HG02642 (cell line): Measurements from ENCODE around the gene NELL1.
A peak's percentile ranks its signal among the peaks of the same experiment; 100 is the strongest.
"Not testable (repeated sequence)": the region's sequence is repeated elsewhere in the genome, so short reads cannot be mapped to it uniquely, and the experiment has no call there.

Experiments
- ATAC-seq: cut with Tn5 transposase; IDR thresholded peaks from one replicate; pipeline ENCODE4 v1.9.1; 2021; ENCODE audit warnings: mild to moderate bottlenecking; ENCODE audit not compliant: unreplicated experiment, poor library complexity

The NELL1 gene

DNA sequence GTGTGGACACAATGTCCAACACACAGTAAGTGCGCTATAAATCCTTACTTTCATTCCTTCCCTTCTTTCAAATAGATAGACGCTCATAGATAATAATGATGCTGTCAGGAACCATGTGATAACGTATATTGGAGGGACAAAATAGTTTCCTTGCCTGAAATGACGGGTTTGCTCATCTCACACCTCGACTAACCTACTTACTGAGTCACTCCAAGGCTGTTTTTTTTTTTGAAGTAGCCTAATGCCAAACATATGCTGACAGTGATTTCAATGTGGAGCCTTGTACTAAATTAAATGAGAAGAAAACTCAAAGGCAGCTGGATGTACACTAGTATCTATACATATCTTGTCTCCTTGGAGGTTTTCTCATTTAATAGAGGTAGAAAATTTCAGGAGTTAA, 400.5 kb downstream of the NELL1 start:
- ATAC-seq = no peak

DNA sequence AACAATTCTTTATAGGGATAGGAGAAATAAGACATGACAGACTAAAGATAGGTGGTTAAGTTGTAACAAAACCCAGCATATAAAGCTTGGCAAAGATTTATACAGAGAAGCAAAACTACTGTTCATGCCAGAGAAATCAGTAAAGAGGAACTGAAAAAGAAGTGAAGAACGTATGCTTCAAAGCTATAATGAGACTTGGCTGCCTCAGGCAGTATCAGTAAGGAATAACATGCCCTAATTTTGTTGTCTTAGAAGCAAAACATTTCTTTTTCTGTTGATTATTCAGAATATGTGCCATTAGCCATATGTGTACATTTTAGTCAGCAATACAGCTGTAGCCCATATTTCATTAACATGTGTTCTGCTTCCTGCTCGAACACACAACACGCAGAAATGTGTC, 403.2 kb downstream of the NELL1 start:
- peak; percentile 67 for ATAC-seq

DNA sequence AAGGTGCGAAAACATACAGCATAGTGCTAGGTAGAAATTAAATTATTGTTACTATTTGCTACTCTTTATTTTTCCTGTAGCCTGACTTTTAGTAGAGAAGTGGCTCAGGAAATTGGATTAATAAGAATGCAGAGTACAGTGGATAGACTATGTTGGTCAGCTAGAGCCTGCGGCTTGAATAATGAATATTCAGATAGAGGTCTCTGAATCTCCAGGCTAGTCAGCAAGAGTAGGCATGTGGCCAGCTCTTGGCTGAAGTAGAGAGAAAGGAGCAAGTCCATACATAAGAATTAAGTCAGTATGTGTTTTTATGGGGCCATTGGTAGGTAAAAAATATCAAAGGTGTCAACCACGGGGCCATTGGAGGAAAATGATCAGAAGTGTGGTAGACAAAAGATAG, 413.5 kb downstream of the NELL1 start:
- no peak for ATAC-seq

DNA sequence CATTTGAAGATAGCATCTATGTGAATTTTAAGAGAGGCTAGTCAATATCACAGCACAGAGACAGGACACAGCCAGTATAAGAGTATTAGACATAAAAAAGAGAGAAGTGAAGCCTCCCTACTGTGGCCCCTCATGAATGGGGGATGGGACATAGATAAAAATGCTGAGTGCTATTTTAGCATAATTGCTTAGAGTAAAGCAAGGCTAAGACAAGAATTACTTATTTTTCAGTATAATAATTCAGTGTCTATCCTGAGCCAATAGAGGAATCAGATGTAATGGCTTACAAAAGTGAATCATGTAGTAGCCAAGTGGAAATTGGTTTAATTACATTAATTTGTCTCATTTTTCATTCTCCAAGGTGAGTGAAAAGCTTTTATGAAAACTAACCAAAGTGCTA, 419.5 kb downstream of the NELL1 start:
- no peak for ATAC-seq

DNA sequence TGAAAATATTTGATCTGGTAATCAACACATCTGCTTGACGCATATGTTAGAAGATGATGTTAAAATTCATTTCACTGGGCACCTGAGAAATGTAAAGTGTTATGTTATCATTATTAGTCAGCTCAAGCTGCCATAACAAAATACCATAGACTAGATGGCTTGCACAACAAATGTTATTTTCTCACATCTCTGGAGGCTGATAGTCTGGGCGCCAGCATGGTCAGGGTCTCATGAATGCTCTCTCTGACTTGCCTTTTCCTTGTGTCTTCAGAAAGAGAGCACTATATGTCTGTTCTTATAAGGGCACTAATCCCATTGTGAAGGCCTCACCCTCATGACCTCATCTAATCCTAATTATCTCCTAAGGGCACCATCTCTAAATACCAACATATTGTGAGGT, 435.3 kb downstream of the NELL1 start:
- ATAC-seq = no peak

DNA sequence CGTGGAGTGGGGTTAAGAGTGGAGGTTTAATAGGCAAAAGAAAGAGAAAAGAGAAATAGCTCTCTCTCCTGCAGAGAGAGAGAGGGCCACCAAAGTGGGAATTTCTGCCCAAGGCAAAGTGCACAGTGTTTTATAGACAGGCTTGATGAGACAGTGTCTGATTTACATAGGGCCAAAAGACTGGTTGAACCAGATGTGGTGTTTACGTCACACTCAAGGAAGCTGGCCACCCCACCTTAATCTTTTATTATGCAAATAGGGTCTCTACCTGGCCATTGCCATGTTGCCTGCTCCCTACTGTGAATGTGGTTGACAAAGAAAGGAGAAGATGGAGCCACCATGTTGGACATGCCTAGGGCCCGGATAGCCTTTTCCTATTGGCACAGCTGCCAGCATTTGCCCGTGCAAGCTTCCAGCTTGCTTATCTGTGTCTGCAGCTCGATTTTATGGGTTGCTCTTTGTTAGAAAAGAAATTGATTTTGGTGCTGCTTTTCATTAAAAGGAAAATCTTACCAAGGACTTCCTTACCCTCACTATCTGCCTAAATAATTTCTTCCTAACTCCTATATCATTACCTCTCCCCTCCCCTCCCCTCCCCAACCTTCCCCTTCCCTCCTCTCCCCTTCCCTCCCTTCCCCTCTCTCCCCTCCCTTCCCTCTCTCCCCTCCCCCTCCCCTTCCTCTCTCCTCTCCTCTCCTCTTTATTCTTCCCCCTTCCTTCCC, 436.0 kb downstream of the NELL1 start:
- ATAC-seq = no peak

DNA sequence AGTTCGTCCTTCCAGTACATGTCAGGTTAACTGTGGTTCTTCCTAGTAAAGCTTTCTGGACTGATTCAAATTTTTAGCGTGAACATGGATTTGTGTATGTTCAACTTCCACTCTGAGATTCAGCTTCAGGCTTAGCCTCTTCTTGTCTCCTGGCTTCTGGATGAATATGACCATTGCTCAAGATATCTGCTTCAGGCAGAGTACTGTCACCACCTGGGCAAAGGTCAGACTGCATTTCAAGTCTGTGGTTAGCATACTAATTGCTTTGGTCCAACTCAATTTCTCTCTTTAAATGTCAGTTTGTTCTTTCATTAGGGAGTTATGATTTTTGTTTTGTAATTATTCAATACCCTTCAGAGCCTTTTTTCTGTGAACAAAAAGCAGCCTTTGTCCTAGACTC, 440.0 kb downstream of the NELL1 start:
- ATAC-seq = no peak

DNA sequence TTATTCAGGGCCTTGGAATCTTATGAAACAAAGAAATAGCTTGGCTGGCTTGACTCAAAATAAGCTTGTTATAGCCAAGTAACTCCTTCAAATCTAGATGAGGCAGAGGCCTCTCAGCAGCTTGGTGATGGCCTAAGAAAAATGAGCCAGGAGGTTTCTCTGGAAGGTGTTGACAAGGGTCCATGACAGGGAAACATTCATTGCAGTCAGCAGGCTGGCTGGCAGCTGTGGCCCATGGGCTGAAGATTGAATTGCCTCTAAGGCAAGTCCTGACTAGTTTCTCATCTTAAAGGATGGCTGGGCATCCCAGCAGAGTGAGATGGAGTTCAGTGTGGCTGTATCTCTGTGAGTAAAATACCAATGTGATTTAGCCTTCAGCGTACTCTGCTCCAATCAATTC, 441.0 kb downstream of the NELL1 start:
- ATAC-seq = no peak

DNA sequence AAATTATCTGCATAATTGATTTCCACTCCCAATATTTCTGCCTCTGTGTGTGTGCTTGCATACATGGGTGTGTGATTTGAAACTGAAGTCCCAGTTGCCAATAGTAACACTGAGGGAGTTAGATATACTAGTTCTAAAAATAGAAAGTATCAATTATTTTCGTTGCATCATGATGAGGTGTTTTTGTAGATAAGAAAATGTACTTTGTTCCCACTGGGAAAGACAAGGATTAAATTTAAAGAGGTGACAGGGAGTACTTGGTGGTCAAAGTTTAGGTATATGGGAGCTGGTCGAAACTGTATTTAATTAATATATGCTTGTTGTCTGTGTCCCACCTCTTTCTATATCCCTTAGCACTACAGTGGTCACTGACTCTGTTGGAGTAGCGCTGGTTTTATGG, 444.5 kb downstream of the NELL1 start:
- no peak for ATAC-seq

DNA sequence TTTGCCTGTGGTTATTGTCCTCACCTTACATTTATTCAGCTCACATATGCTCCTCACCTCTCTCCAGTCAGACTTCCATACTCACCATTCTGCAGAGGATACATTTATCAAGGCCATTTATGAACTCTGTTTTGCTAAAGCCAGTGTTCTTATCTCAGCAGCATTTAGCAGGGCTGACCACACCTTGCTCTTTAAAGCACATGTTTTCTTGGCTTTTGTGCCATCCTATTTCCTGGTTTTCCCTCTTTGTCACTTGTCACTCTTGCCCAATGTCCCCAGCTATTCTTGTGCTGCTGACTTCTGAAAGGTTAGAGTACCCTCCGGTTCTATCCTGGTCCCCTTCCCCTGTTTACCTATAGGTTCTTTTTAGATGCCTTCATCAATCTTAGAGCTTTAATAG, 446.6 kb downstream of the NELL1 start:
- no peak for ATAC-seq

DNA sequence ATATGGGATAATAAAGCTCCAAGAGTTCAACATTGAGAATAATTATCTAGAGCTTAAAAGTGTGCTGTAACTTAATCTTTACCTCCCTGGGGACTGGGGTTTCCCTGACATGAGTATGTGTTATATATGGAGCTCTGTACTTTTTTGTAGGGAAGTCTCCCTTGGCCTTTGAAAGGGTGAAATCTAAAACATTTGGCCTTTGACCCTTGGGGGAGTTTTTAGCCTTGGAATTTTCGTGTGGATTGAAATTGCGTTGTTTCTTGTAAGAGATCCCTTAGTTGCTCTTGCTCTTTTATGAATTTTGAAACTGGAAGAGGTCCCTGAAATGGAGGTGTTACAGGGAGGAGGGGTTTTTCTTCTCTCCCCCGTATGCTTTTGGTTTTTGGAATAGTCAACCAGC, 450.0 kb downstream of the NELL1 start:
- ATAC-seq = no peak

DNA sequence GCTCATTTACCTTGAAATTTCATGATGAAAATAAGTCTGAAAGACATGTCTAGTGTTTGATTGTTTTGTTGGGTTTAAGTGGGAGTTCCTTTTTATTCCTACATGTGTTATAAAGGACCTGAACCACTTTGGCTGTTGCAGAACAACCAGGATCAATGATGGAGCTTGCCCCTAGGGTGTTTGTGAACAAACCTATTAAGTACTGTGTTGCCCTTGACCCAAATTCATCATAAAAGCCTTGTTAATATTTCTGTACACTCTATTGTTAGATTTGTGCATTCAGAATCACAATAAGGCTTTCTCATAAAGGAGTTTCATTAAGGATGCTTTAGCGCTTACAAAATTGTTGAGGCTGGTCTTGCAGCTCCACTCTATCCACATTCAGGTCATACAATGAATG, 452.6 kb downstream of the NELL1 start:
- no peak for ATAC-seq

DNA sequence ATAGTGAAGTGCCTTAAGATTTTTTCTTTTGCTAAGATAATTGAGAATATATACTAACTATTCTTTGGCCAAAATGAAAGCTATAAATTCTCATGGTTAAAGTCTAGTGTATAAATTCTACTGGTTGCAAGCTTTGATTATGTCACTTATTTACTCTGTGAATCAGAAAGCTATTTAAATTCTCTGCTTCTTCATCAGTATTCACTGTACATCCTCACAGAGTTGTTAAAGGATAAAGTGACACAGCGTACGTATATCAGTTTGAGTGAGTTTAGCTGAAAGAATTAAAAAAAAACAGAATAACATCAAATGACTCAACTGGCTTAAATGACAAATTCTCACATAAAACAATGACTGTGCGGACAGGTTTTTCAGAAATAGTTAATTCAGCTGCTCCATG, 453.1 kb downstream of the NELL1 start:
- ATAC-seq = no peak

DNA sequence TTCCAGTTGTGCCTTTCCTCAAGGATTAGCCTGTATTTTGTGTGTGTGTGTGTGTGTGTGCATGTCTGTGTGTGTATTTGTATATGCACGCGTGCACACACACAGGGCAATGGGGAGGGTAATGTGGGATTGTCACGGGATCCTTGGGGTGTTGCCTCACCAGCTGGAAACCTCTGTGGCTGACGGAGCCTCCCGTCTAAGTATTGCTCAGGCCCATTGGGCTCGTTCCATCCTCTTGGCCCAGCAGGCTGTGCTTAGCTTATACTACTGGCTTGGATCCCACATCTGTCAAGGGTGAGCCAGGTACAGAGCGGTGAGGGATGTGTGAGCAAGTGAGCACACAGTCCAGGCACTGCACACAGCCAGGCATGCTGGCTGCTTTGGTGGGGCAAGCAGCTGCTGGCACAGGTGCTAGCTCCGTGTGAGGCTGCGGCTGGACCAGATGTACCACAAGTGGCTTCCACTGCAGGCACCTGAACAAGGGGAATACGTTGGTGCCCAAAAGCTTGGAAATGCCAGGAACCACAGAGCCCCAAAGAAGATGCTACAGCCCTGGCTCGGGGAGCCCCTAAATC, 462.8 kb downstream of the NELL1 start:
- ATAC-seq = no peak

DNA sequence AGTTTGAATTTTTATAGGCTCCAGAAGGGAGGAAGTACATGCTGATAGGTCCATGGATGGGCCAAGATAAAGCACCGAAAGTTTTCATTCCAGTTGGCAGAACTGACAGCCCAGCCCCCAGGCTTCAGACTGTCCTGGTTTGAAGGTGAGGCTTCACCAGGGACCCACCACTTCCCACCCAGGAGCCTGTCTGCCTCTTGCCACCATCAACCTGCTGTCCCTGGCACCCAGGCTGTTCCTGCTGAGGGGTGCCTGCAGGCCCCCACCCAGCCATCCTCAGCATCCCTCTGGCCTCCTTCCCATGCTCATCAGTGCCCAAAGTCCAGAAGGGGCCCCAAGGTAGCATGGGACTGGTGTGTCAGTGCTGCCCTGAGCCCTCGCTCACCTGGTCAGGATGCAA, 463.9 kb downstream of the NELL1 start:
- no peak for ATAC-seq

DNA sequence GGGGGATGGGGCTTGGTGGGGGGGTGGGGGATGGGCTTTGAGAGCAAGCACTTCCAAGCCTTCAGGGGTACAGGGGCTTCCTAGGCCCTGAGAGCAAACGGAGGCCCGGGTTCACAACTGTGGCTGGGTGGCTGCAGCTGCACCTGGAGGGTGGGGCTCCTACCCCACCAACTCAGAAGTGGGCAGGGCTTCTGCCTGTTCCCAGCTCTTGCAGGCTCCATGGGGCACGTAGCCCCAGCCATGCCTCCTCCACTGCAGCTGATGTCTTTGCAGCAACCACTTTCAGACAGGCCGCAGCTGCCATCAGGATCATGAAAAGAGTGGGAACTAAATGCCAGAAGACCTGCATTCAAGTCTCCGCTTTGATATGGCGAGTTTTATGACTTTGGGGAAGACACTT, 464.3 kb downstream of the NELL1 start:
- ATAC-seq = no peak

DNA sequence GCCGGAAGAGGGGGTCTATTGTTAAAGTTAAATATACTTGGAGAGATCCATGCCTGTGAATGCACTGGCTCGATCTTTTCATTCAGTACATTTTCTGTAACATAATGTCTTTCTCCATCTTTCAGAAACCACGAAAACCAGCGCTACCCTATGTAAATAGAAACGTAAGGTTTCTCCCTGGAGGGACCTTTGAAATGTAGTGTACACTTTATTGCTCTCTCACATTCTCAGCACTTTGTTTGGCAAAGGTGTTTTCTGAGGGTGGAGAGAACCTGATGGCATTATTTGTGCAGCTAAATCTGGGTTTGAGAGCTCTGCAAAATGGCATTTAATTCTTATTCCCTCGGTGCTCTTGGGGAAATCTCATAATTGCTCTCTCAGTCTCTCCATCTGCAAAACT, 468.4 kb downstream of the NELL1 start:
- ATAC-seq = no peak

DNA sequence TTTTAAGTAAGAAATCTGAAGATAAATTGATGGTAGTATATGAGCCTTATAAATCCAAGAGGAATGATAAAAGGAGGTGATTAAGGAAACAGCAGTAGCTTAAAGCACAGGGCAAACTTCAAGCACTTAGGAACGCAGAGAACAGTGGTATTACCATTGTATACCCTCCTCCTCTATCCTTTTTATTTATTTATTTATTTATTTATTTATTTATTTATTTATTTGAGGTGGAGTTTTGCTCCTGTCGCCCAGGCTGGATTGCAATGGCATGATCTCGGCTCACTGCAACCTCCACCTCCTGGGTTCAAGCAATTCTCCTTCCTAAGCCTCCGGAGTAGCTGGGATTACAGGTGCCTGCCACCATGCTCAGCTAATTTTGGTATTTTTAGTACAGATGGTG, 472.2 kb downstream of the NELL1 start:
- not testable (repeated sequence) for ATAC-seq

DNA sequence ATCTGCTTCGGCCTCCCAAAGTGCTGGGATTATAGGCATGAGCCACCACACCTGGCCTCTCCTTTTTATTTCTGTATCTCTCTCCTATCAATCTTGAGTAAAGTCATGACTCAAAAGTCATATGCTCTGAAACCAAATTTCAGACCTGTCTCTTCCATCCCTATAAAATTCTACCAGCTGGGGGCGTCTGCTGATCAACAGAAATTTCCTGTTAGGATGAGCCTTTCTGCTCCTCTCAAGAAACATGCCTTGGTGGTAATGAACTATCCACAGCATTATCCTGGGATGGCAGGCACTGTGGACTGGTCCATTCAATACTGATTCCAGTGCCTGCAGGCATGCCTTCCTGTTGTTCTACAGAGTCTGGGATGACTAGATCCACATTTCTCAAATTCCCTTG, 472.6 kb downstream of the NELL1 start:
- no peak for ATAC-seq

DNA sequence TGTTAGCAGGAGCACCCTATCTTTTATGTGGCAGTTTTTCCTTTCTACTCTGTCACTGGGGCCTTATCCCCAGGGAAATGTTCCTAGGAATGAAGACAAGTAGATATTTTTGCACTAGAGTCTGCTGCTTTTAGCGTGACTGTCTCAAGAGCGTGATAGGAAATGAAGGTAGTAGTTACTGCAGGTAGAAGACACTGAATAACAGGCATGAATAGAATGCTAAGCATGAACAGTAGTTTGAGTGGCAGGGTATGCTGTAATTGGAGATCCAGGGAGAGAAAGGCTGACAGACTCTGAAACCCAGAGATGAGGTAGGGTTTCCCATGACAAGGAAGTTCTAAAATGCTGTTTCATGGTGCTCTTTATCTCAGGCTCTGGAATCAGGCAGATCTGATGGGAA, 475.1 kb downstream of the NELL1 start:
- ATAC-seq = no peak

DNA sequence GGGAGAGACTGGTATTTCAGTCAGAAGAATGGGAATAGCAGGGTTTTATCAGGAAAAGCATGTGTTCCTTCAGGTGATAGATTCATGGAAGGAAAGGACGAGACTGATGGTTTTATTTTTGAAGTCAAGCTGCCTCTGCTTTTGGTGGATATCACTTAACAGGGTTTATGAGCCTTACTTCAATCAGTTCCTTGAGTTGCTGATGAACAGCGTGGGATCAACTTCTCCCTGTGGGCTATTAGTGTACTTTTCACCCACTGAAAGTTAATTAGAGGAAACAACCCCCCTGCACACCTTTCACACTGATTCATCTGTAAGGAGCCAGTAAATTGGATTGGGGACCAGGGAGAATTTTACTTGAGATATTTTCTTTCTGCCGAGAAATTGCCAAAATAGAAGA, 479.0 kb downstream of the NELL1 start:
- ATAC-seq = no peak

DNA sequence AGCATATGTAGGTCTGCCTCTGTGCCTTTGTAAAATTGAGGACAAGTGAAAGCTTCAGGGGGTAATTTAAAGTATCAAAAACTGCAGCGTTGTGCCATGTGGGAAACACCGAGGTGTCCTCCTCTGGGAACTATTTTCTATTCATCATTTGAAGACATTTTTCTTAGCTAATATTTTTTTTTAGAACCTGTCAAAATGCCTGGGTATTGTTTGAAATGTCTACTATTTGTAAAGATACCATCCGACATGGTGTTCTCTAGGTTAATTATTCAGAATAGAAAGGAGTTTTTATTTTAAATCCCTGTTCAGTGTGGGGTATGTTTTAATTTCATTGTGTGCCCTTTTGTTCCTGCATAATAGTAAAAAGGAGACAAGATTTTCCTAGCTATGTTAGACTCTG, 490.8 kb downstream of the NELL1 start:
- no peak for ATAC-seq

DNA sequence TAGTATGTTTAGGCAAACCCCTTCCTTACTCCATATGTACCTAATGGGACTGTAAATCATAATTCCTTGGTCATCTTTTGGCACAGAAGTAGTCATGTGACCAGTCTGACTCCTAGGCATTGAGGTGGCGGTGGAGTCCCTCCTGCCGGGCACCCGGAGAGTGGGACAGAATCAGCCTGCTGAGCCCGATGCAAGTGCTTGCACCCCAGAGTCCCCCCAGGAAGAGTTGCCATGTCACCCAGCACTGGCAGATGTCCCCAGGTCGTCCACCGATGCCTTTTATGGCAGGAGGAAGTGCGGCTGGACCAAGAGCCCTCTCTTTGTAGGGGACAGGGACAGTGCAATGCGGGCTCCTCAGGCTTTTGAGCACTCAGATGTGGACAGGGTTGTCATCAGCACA, 500.3 kb downstream of the NELL1 start:
- ATAC-seq = no peak
